GM20000 (cell line): ENCODE results near the gene ATE1.

ENCODE experiments used
- DNase-seq: peaks from one replicate; pipeline ENCODE4 v3.0.0; 2012; ENCODE audit warnings: low spot score
- TF ChIP-seq, protein P1 (sequence below): IDR thresholded peaks from 2 replicates; pipeline ENCODE4 v1.5.1; 2012; ENCODE audit warnings: mild to moderate bottlenecking, control low read depth; ENCODE audit errors: extremely low read depth, missing control alignments

ATE1 gene

DNA sequence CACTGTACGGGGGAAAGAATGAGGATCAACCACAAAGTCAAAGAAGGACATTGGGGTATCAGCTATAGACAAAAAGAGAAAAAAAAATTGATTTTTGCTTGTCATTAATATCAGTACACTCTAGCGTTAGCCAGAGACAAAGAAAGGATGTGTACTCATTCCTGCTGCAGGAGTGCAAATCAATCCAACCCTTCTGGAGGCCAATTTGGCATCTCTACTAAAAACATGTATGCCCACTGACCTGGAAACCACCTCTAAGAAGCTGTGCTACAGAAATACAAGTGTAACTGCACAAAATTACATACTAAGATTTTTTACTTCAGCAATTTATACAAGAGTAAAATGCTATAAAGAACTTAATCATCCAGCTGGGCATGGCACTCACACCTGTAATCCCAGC is 33.6 kb upstream of the ATE1 start:
- TF ChIP-seq, protein P1, sequence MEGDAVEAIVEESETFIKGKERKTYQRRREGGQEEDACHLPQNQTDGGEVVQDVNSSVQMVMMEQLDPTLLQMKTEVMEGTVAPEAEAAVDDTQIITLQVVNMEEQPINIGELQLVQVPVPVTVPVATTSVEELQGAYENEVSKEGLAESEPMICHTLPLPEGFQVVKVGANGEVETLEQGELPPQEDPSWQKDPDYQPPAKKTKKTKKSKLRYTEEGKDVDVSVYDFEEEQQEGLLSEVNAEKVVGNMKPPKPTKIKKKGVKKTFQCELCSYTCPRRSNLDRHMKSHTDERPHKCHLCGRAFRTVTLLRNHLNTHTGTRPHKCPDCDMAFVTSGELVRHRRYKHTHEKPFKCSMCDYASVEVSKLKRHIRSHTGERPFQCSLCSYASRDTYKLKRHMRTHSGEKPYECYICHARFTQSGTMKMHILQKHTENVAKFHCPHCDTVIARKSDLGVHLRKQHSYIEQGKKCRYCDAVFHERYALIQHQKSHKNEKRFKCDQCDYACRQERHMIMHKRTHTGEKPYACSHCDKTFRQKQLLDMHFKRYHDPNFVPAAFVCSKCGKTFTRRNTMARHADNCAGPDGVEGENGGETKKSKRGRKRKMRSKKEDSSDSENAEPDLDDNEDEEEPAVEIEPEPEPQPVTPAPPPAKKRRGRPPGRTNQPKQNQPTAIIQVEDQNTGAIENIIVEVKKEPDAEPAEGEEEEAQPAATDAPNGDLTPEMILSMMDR = no peak
- DNase-seq = no peak

DNA sequence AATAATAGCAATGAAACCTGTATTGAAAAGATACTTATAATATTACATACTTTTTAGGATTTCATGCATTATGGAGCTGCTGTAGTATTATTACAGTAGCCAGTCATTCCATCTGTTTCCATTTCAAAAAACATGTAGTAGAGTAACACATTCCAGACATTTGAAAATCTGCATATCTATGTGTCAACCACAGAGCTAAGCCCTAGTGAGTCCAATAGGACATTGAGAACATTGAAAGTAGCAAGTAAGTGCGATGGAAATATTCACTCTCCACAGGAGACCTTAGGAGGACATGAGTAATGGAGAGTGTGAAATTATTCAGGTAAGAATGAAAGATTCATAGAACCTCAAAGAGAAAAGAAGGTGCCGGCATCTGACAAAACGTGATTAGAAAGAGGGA is 31.8 kb upstream of the ATE1 start:
- DNase-seq = no peak
- TF ChIP-seq, protein P1 = no peak

DNA sequence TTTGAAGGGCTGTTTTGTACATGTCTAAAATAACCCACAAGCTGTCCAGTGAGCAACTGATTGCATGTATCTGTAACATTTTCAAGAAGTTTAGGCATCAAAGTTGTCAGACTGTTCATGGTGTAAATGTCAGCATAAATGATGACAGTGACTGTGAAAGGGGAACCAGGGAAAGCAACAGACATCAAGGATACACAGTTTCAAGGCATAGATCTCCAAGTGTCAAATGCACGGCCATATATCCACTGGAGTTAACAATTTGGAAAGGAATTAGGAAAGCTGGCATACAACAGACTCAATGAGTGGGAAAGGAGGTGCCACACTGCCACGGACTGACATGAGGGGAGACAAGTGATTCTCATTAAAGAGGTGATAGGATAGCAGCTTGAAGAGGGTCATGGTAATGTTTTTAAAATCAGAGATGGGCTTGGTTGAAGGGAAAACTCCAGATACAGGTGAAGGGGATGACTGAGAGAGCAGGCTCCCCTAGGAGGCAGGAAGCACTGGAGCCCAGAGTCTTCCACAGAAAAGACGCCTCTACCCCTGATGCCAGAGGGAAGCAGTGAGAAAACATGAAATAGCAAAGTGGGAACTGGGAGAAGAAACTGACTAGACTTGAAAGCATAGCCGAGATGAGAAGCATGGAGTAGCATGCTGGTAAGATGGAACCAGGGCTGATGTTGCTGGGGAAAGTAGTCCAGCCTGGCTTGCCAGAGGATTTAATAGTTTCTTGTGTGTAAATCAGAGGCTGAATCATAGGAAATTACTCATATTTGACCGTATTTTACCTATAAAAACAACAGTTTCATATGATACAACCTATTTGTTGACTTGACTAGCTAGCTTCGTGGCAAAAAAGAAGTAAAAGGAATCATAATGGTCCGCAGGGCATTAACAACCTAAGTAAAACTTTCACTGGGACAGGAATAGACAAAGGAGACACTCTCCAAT is 28.6 kb upstream of the ATE1 start:
- TF ChIP-seq, protein P1 = no peak
- no peak for DNase-seq

DNA sequence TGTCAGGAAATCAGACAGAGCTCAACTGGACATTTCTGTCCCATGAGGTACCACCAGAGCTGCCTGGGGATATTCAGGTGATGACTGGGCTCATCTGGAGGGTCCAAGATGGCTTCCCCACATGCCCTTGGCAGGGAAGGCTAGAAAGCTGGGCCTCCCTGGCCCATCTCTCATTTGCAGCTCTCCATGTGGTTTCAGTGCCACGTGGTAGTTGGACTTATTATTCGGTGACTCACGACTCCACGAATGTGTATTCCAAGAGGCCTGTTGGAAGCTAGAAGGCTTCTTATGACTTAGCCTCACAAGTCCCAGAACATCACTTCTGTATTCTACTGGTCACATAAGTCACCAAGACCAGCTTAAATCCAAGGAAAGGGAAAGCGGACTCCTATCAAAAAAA is 24.4 kb upstream of the ATE1 start:
- TF ChIP-seq, protein P1 = no peak
- no peak for DNase-seq

DNA sequence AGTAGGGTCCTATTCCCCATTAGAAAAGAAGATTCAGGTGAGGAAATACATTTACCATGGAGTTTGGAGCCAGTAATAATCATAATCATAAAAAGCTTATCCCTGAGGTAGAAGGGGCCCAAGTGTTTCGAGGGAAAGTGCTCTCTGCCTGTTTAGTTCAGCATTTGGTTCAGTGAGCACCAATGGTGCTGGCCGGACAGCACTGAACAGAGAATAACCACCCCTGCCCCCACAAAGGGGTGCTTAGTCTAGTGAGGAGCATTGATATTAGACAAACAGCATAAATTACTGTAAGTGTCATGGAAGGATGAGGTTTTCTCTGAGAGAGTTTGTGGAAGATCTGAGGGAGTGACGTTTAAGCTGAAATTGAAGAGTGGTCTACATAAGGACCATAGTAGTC is 21.6 kb upstream of the ATE1 start:
- no peak for DNase-seq
- TF ChIP-seq, protein P1 = no peak

DNA sequence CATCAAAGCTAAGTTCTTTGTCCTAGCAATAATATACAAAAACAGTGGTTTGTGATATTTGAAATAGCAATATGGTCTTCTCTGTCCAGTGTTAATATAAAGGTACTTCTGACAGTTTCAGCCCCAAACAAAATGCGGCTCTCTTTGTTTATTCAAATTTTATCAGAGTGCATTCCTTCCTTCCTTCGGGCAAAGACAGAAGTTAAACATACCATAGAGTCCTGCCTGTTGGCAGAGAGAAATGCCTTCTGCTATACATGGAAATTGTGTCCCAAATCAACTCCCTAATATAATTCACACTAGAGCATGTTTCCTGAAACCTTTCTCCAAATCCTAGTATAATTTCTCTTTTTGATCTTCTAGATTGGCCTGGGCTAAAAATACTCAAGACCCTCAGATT is 21.2 kb upstream of the ATE1 start:
- TF ChIP-seq, protein P1 = no peak
- no peak for DNase-seq
